NCI-H2196 (cell line): ENCODE measurements around the gene ZNF512.
"Not testable (repeated sequence)": the region's sequence is repeated elsewhere in the genome, so short reads cannot be mapped to it uniquely, and the experiment has no call there.

Experiments used
- DNase-seq: peaks from one replicate; lab custom pipeline; 2025; ENCODE audit not compliant: unreplicated experiment; lab: John Stamatoyannopoulos, UW

Gene ZNF512

DNA sequence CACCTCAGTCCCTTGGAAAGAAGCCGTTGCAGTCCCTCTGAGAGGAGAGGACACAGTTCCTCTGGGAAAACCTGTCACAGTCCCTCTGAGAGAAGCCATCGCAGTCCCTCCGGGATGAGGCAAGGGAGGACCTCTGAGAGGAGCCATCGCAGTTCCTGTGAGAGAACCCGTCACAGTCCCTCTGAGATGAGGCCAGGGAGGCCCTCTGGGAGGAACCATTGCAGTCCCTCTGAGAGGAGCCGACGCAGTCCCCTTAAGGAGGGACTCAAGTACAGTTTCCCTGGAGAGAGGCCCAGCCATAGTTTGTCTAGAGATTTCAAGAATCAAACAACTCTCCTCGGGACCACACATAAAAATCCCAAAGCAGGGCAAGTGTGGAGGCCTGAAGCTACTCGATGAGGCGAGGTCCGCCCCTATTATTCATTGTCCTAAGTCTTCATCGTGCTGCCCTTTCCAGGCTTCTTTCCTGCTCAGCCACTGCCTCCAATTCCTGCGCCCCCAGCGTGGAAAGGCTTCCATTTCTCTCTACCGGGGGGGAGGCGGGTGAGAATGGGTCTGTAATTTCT, 630 bp upstream of the ZNF512 start:
- DNase-seq = no peak

GRCh38 chr2:27583390-27583915, 611 bp downstream of the ZNF512 start:
- DNase-seq = no peak

DNA sequence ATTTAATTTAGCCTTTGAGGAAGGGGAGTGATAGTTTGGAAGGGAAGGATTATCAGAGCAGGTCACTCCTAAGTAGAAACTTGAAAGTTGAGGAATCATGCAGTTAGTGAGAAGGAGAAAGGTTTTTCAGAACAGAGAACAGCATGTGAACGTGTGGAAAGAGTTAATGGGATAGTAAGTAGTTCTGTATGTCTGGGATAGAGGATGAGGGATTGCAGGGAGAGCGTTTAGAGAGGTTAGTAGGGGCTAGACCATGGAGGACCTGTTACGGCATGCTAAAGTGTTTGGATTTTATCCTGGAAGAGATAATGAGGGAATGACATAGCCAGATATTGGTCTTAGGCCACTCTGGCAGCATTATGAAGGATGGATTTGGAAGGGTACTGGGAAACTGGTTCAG, 1.8 kb downstream of the ZNF512 start:
- DNase-seq = no peak

DNA sequence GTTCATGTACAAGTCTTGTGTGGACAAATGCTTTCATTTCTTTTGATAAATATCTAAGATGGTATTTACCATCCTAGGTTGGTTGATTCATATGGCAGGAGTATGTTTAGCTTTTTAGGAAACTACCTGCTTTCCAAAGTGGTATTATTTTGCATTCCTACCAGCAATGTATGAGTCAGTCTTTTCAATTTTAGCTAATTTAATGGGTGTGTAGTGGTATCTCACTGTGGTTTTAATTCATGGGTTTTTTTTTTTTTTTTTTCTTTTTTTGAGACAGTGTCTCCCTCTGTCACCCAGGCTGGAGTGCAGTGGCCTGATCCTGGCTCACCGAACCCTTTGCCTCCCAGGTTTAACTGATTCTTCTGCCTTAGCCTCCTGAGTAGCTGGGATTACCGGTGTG, 4.2 kb downstream of the ZNF512 start:
- no peak for DNase-seq

DNA sequence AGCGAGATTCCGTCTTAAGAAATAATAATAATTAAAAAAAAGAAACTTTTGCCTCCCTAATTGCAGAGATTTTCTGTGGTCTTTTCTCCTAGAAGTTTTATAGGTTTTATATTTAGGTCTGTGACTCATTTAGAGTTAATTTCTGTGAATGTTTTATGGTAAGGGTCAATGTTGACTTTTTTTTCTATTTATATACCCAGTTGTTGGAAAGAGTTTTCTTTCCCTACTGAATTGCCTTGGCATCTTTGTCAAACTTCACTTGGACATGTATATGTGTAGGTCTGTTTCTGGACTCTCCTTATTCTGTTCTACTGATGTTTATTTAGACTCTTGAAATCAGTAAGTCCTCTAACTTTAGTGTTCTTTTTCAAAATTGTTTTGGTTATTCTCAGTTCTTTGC, 5.5 kb downstream of the ZNF512 start:
- no peak for DNase-seq

DNA sequence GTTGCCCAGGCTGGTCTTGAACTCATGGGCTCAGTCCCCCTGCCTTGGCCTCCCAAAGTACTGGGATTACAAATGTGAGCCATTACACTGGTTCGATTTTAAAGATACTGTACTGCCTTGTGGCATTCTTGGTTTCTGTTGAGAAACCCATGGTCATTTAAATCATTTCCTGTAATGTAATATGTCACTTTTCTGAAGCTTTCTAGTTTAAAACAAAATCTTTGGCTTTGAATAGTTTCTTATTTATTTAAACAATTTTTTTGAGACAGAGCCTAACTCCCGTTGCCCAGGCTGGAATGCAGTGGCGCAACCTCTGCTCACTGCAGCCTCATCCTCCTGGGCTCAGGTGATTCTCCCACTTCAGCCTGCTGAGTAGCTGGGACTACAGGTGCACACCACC, 8.9 kb downstream of the ZNF512 start:
- DNase-seq = no peak

GRCh38 chr2:27593240-27593639, 10.4 kb downstream of the ZNF512 start:
- DNase-seq = no peak

- DNase-seq = not testable (repeated sequence)
These were observed 11.3 kb downstream of the ZNF512 start for GRCh38 chr2:27594020-27594703.

DNA sequence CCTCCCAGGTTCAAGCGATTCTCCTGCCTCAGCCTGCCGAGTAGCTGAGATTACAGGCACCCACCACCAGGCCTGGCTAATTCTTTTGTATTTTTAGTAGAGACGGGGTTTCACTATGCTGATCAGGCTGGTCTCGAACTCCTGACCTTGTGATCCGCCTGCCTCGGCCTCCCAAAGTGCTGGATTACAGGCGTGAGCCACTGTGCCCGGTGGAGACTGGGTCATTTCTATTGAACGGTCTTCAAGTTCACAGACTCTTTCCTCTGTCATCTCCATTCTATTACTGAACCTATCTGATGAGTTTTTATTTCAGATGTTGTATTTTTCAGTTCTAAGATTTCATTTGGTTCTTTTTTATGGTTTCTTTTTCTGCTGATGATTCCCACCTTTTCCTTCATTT, 12.6 kb downstream of the ZNF512 start:
- DNase-seq = not testable (repeated sequence)

DNA sequence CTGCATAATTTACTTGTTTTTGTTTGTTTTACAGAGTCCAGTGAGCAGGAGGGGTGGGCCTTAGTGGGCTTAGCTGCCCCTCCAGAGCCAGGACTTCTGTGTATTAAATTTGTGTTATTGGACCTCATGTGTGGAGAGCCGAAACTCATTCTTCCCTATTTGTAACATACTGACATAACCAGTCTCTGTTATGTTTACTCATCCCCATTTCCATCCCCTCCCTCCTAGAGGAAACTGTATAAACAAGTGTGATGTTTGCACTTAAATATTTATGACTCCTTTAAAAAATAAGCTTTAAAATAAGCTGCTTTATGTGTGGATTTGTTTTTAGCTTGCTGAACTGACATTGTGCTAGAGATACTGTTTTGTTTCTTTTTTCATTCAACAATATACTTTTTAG, 13.8 kb downstream of the ZNF512 start:
- DNase-seq = no peak

- DNase-seq = no peak
These were observed 23.8 kb downstream of the ZNF512 start for GRCh38 chr2:27606611-27607010.

DNA sequence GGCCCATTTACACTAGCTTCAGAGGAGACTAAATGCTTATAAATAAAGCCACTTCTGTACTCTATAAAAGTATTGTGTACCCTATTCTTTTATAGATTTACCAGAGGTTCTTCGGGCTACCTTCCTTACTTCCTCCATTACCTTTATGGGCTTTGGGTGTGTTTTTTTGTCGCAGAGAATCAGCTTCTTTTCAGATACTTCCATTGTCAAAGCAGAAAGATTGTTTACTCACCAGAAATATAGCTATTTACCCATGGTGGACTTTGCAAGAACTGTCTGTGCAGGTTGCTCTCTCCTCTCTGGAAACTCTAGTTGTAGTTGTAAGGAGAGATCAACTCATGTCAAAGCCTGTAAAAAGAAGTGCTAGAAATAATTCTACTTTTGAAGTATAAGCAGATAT, 31.1 kb downstream of the ZNF512 start:
- no peak for DNase-seq

GRCh38 chr2:27615316-27615715, 32.5 kb downstream of the ZNF512 start:
- DNase-seq = no peak

- no peak for DNase-seq
These were observed 38.7 kb downstream of the ZNF512 start for GRCh38 chr2:27621524-27621923.

DNA sequence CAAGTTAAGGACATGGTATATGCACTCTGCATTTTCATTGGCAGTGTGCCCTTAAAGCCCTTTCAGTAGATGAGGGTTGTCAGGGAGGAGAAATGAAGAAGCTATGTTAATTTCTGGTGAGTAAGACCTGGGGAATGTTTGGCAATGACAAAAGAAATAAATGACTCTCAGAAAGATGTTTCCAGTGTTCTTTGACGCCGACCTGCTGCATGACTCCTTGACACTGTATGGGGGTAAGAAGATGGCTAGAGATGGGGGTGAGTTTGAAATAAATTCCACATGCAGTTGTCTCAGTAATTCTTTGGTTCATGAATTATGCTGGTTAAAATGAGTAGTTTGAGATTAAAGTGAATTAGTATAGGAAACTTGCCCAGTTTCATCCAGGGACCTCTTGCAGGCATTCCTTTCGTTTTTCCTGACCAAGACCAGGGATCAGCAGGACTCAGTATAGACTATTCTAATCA, 40.1 kb downstream of the ZNF512 start:
- no peak for DNase-seq

GRCh38 chr2:27624943-27625342, 42.1 kb downstream of the ZNF512 start:
- no peak for DNase-seq

GRCh38 chr2:27626323-27626722, 43.5 kb downstream of the ZNF512 start:
- DNase-seq = not testable (repeated sequence)

DNA sequence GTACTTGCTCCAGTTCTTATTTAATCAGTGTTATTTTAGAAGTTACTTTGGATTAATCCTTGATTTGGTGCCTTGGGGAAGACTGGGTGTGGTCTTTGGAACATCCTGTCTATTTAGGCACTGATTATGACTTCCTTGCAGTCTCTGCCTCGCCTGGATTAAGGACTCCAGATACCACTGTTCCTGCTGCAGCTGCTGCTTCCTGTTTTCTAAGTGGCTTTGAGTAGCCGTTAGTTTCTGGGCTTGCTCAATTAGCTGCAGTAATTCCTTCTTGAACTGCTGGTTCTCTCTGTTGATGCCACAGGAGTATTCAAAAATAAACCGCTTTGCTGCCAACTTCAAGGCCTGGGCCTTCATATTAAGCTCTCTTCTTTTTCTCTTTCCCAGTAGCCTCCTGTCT, 44.1 kb downstream of the ZNF512 start:
- not testable (repeated sequence) for DNase-seq

DNA sequence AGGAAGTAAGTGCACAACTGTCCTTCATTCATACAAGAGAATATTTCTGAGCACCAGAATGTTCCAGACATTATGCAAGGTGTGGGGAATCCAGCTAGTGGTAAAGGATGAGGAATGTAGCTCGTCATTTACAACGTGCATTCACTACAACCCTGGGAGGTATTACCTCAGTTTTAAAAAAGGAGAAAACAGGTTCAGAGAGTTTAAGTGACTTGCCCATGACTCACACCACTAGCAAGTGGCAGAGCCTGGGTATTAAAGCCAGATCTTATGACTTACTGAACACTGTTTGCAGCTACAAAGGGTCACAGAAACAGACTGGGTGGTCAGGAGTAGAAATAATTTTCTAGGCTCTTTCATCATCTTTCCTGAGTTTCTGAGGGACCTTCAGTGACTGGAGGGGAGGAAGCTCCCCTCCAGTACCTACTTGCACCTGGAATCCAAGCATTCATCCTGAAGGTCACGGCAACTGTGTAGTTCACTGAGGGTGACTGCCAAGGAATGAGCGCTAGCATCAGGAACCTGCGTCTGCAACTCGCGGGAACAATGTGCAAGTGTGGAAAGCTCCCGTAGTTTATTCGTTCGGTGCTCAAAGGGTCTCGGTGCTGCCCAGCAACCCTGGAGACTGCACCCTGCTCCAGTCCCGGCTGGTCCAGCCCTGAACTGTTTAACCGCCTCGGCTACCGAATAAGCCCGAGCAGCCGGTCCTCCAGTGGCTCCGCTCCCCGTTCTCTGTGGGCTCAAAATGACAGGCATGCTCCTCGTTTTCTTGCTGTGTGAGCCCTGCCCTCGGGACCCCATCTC, 45.3 kb downstream of the ZNF512 start:
- DNase-seq = peak; percentile 12

- peak; percentile 81 for DNase-seq
These were observed 46.2 kb downstream of the ZNF512 start, which contains the start of the genes CCDC121 and GPN1 for GRCh38 chr2:27628767-27629709. TSS of gene CCDC121 (minus strand) at chr2:27629012. CDS start at chr2:27627799, 1,213 bp downstream. TSS of gene GPN1 (plus strand) at chr2:27629050. CDS start at chr2:27629059, 9 bp downstream.
